ENCODE measurements around the gene ZBTB22.
"Not testable (repeated sequence)": the region's sequence is repeated elsewhere in the genome, so short reads cannot be mapped to it uniquely, and the experiment has no call there.

ZBTB22 gene

GRCh38 chr6:33299237-33299944, 18.2 kb downstream of the ZBTB22 start:
- peak; percentile 95 for DNase-seq

DNA sequence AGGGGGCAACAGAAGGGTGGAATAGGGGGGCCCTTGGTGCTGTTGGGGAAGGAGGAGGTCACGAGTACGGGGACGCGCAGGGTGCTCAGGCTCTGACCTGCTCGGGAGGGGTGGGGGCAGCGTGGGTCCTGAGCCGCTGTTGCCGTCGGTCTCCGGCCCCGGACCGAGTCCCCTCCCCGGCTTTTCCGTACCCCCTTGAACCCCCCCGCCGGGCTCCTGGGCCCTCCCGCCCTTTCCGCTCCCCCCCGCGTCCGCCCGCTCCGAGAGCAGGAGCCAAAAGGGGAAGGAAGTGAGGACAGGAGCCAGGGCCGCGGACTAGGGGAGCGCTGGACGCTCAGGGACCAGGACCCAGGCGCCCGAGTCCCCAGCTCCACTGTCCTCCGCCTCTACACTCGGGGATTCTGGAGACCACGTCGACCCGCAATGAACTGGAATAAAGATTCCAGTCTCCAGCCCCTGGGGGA, 18.7 kb downstream of the ZBTB22 start, which contains the start of gene RGL2:
TSS of gene RGL2 (minus strand) at position 170 of the 464 bp plus-strand sequence. CDS start 332 bp downstream, outside the sequence.
- peak; percentile 55 for DNase-seq

GRCh38 chr6:33297956-33298772, 19.4 kb downstream of the ZBTB22 start:
- DNase-seq, result peak; percentile 95

DNA sequence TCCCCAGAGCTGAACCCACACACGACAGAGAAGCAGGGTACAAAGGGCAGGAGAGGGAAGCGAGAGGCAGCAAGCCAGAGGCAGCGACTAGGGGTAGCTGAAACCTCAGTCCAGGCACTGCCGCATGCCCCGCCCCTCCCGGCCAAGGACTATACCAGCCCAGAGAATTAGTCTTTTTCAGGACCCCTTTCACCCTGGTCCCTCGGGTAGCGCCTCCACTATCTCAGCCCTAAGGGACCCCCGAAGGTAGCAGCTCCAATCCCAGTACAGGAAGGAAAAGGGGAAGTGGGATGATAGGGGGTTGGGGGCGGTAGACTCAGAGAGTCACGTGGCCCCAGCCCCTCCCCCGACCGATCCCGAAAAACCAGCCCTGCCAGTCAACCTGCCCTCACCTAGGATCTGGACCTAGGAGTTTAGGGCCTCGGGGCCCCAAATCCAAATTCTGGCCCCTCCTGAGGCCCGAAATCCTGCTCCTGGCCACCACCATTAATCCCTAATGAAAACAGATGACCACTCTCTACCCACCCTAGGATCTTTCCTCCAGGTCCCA, 20.1 kb downstream of the ZBTB22 start:
- DNase-seq, result peak; percentile 87

- DNase-seq, result no peak
Observed at GRCh38 chr6:33296797-33297405, 20.6 kb downstream of the ZBTB22 start.

GRCh38 chr6:33295621-33296369, 21.7 kb downstream of the ZBTB22 start:
- DNase-seq, result no peak

DNA sequence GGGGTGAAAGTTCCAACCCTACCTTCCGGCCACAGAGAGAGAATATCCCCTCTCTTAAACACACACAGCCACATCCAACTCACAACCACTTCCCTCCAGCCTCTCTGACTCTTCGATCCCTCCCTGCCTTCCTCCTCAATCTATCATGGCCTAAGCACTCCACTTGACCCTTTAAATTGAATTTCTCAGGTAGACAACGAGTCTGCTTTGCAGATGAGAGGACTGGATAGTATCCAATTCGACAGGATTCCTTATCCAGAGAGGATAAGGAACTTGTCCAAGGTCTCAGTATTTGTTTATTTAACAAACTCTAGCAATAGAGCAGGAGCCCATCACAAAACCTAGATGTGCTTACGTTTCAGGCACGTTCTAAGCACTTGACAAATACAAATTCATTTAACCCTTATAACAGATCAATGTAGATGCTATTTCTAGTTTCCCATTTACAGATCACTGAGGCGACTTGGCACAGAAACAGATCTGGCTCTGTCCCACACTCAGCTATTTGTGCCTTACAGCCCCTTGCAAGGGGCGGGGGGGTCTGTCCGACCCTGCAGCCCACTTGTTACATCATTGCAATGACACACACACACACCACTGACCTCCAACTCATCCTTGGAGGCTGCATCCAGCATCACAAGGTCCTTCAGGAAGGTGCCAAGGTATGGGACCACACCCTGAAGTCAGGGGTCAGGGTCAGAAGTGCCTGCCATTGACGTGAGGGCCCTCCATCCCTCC, 23.3 kb downstream of the ZBTB22 start:
- no peak for DNase-seq

GRCh38 chr6:33292996-33293682, 24.4 kb downstream of the ZBTB22 start:
- DNase-seq, result no peak

GRCh38 chr6:33290459-33290858, 27.1 kb downstream of the ZBTB22 start:
- no peak for DNase-seq

- no peak for DNase-seq
Observed at GRCh38 chr6:33289784-33290315, 27.7 kb downstream of the ZBTB22 start.

DNA sequence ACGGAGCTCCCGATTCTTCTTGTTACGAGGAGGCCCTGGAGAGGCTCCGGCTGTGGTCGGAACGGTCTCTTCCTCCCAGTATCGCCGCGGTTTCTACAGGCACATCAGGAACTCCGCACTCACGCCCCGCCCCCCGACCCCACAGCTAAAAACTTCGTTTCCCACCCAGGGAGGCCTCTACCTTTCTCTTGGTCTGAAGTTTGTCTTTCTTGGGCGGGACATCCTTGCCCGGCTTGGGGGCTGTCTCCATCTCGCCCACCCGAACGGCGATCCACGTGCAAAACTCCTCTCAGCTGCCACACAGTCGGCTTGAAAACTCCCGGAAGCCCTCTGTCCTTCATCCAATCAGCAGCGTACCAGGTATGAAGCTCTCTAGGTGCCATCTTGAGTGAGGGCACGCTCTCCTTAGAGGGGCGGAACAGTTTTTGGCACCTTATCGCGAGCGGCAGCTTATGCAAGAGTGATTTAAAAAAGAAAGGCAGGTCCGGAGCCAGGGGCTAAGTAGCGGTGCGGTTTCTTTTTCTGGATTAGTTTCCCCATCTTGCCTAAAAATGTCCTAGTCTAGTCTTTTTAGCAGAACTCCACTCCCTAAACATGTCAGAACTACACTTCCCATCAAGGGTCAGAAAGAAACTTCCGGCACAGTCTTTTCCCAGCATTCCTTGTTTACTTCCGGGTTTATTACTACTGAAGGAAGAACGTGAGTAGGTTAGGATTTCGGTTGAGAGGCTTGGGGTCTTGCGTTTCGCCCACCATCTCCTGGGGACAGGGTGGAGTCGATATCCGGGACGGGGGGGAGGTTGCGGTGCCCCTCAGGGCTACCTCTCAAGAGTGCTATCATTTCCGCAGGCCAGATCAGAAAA, 28.4 kb downstream of the ZBTB22 start, which contains the start of the genes PFDN6 and WDR46:
TSS of gene PFDN6 (plus strand) at position 681 of the 863 bp plus-strand sequence. CDS start 256 bp downstream, outside the sequence.
TSS of gene WDR46 (minus strand) at position 319 of the 863 bp plus-strand sequence. CDS start at position 250, 69 bp downstream.
- peak; percentile 93 for DNase-seq

- DNase-seq, result no peak
Observed at GRCh38 chr6:33288141-33288920, 29.2 kb downstream of the ZBTB22 start.

DNA sequence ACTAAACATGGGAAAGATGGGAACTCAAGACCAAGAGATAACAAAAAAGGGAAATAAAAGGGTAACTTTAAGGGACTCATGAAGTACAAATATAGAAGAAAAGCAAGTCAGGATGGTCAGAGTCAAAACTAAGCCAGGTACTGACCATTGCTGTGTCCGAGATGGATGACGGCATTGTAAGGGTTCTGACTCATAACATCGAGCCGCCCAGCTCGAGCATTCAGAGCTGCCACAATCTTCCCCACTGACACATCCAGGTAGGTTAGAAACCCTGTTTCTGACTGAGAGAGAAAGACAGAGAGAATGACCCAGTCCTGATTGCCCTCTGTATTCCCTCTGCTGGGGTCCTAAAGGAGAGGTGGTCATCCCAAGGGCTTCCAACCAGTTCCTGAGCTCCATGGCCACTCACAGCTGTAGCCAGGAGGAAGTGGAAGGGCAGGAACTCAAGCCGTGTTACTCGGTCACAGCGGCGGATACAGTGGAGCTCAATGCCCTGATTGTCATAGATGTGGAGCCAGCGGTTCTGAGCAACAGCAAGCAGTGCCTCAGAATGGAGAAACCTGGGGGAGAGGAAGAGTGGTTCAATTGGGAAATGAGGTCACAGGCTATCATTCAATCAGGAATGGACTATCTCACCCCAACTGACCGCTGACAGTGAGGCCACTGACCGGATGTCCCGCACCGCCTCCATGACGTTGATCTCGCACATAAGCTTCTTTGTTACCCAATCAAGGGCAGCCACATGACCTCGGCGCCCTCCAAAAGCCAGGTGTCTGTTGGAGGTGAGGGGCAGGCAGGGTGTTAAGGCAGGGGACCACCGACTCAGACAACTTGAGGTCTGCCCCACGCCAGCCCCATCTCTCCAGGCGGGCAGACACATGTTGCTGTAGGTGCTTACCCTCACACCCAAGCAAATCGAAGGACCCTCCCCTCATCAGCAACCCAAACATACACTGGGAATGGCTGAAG, 30.3 kb downstream of the ZBTB22 start:
- no peak for DNase-seq

DNA sequence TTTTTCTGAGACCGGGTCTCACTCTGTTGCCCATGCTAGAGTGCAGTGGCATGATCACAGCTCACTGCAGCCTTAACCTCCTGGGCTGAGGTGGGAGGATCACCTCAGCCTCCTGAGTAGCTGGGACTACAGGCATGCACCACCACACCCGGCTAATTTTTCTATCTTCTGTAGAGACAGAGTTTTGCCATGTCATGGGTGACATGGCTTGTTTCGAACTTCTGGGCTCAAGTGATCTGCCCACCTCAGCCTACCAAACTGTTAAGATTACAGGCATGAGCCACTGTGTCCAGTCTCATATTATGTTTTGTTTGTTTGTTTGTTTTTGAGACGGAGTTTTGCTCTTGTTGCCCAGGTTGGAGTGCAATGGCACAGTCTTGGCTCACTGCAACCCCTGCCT, 32.3 kb downstream of the ZBTB22 start:
- not testable (repeated sequence) for DNase-seq

DNA sequence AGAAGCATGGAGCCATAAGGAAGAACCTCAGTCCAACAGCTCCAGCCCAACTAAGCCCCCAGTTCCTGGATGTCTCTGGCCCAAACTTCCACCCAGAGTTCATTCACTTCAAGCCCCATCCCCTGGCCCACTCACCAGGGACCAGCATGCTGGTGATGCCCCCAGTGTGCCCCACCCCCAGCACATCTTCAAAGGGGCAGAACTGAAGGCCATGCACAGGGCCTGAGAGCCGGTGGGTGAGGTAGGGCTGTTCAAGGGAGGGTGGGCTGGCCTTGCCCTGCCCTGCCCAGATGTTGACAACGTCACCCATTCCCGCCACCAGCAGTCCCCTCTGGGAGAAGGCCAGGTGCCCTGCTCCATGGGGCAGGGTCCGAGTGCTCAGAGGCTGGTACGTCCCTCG, 37.0 kb downstream of the ZBTB22 start:
- DNase-seq, result no peak

DNA sequence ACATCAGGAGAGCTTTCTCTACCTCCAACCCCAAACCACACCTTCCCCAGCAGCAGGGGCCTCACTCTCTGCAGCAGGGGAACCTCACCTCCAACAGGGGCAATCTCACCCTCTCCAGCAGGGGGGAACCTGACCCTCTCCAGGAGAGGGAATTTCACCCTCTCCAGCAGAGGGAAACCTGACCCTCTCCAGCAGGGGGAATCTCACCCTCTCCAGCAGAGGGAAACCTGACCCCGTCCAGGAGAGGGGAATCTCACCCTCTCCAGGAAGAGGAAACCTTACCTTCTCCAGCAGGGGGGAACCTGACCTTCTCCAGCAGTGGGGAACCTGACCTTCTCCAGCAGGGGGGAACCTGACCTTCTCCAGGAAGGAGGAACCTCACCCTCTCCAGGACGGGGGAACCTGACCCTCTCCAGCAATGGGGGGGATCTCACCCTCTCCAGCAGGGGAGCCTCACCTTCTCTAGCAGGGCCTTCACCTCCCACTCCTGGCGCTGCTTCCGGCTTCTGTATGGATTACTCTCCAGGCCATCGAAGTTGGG, 37.5 kb downstream of the ZBTB22 start:
- peak; percentile 95 for DNase-seq

- DNase-seq, result no peak
Observed at GRCh38 chr6:33279257-33279695, 38.3 kb downstream of the ZBTB22 start.
